ENCODE data around the gene AACS.
A peak's percentile ranks its signal among the peaks of the same experiment; 100 is the strongest.
"Not testable (repeated sequence)": the region's sequence is repeated elsewhere in the genome, so short reads cannot be mapped to it uniquely, and the experiment has no call there.

The AACS gene

GRCh38 chr12:125029761-125030358, 35.4 kb upstream of the AACS start:
- H3K36me3 ChIP-seq (ENCODE audit: control insufficient read depth in 1 of 2, insufficient read depth in 2 of 2, low read length in 2 of 2), result no peaks in the 10 kb centered on the region
- no peaks in the 10 kb centered on the region for H3K9me3 ChIP-seq (ENCODE audit: control insufficient read depth in 1 of 2, low read length in 2 of 2)
- no peaks in the 10 kb centered on the region for H3K4me1 ChIP-seq (ENCODE audit: control insufficient read depth in 1 of 2, insufficient read depth in 2 of 2, low read length in 2 of 2)
- H3K27me3 ChIP-seq (ENCODE audit: low read depth, low read length), result no peaks in the 10 kb centered on the region
- H3K4me3 ChIP-seq (ENCODE audit: low read depth in 1 of 2, low read length in 2 of 2), result no peak overlapping the region
- no peak overlapping the region for H3K27ac ChIP-seq (ENCODE audit: low read length)

- H3K27ac ChIP-seq (ENCODE audit: low read length); H3K27me3 ChIP-seq (ENCODE audit: low read depth, low read length); H3K36me3 ChIP-seq (ENCODE audit: control insufficient read depth in 1 of 2, insufficient read depth in 2 of 2, low read length in 2 of 2); H3K9me3 ChIP-seq (ENCODE audit: control insufficient read depth in 1 of 2, low read length in 2 of 2); H3K4me3 ChIP-seq (ENCODE audit: low read depth in 1 of 2, low read length in 2 of 2); H3K4me1 ChIP-seq (ENCODE audit: control insufficient read depth in 1 of 2, insufficient read depth in 2 of 2, low read length in 2 of 2): not testable (repeated sequence)
Observed at GRCh38 chr12:125031471-125031870, 33.8 kb upstream of the AACS start.

- no peaks in the 10 kb centered on the region for H3K4me1 ChIP-seq (ENCODE audit: control insufficient read depth in 1 of 2, insufficient read depth in 2 of 2, low read length in 2 of 2)
- H3K36me3 ChIP-seq (ENCODE audit: control insufficient read depth in 1 of 2, insufficient read depth in 2 of 2, low read length in 2 of 2), result no peaks in the 10 kb centered on the region
- no peaks in the 10 kb centered on the region for H3K9me3 ChIP-seq (ENCODE audit: control insufficient read depth in 1 of 2, low read length in 2 of 2)
- no peaks in the 10 kb centered on the region for H3K27me3 ChIP-seq (ENCODE audit: low read depth, low read length)
- H3K27ac ChIP-seq (ENCODE audit: low read length), result no peak overlapping the region
- no peak overlapping the region for H3K4me3 ChIP-seq (ENCODE audit: low read depth in 1 of 2, low read length in 2 of 2)
Observed at GRCh38 chr12:125032466-125033152, 32.6 kb upstream of the AACS start.

DNA sequence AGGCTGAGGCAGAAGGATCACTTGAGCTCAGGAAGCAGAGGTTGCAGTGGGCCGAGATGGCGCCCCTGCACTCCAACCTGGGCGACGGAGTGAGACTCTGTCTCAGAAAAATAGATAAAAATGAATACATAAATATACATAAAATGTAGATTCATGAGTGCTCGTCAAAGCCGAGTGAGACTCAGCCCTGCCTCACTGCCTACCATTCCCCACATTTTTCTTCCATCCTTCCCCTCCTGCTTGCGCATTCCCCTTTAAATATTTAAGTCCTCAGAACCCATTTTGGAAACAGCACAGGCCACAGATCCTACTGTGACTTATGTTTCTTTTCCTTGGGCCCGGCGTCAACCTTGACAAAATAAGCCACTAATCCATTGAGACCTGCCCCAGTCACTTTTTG, 31.9 kb upstream of the AACS start:
- Histone ChIP-seq H3K36me3 (ENCODE audit: control insufficient read depth in 1 of 2, insufficient read depth in 2 of 2, low read length in 2 of 2) (no peaks in the 10 kb centered on the region), H3K4me3 (ENCODE audit: low read depth in 1 of 2, low read length in 2 of 2) (no peak overlapping the region), H3K27ac (ENCODE audit: low read length) (no peak overlapping the region), H3K4me1 (ENCODE audit: control insufficient read depth in 1 of 2, insufficient read depth in 2 of 2, low read length in 2 of 2) (no peaks in the 10 kb centered on the region), H3K9me3 (ENCODE audit: control insufficient read depth in 1 of 2, low read length in 2 of 2) (no peaks in the 10 kb centered on the region), H3K27me3 (ENCODE audit: low read depth, low read length) (no peaks in the 10 kb centered on the region)

GRCh38 chr12:125038976-125039625, 26.1 kb upstream of the AACS start:
- H3K27ac ChIP-seq (ENCODE audit: low read length), result no peak overlapping the region
- no peaks in the 10 kb centered on the region for H3K4me1 ChIP-seq (ENCODE audit: control insufficient read depth in 1 of 2, insufficient read depth in 2 of 2, low read length in 2 of 2)
- no peaks in the 10 kb centered on the region for H3K9me3 ChIP-seq (ENCODE audit: control insufficient read depth in 1 of 2, low read length in 2 of 2)
- no peaks in the 10 kb centered on the region for H3K36me3 ChIP-seq (ENCODE audit: control insufficient read depth in 1 of 2, insufficient read depth in 2 of 2, low read length in 2 of 2)
- no peak overlapping the region for H3K4me3 ChIP-seq (ENCODE audit: low read depth in 1 of 2, low read length in 2 of 2)
- no peaks in the 10 kb centered on the region for H3K27me3 ChIP-seq (ENCODE audit: low read depth, low read length)

- Histone ChIP-seq H3K9me3 (ENCODE audit: control insufficient read depth in 1 of 2, low read length in 2 of 2) (no peaks in the 10 kb centered on the region), H3K4me1 (ENCODE audit: control insufficient read depth in 1 of 2, insufficient read depth in 2 of 2, low read length in 2 of 2) (peaks cover 0 to 6% of the 10 kb centered on the region in 2 donors), H3K27me3 (ENCODE audit: low read depth, low read length) (no peaks in the 10 kb centered on the region), H3K27ac (ENCODE audit: low read length) (no peak overlapping the region), H3K36me3 (ENCODE audit: control insufficient read depth in 1 of 2, insufficient read depth in 2 of 2, low read length in 2 of 2) (no peaks in the 10 kb centered on the region), H3K4me3 (ENCODE audit: low read depth in 1 of 2, low read length in 2 of 2) (peak overlapping the region; percentile 83 to 85)
Observed at GRCh38 chr12:125049093-125049458, 16.2 kb upstream of the AACS start.

GRCh38 chr12:125050446-125050845, 14.8 kb upstream of the AACS start:
- Histone ChIP-seq H3K4me3 (ENCODE audit: low read depth in 1 of 2, low read length in 2 of 2) (no peak overlapping the region), H3K27ac (ENCODE audit: low read length) (no peak overlapping the region), H3K4me1 (ENCODE audit: control insufficient read depth in 1 of 2, insufficient read depth in 2 of 2, low read length in 2 of 2) (peaks cover 0 to 6% of the 10 kb centered on the region in 2 donors), H3K9me3 (ENCODE audit: control insufficient read depth in 1 of 2, low read length in 2 of 2) (no peaks in the 10 kb centered on the region), H3K36me3 (ENCODE audit: control insufficient read depth in 1 of 2, insufficient read depth in 2 of 2, low read length in 2 of 2) (no peaks in the 10 kb centered on the region), H3K27me3 (ENCODE audit: low read depth, low read length) (no peaks in the 10 kb centered on the region)

DNA sequence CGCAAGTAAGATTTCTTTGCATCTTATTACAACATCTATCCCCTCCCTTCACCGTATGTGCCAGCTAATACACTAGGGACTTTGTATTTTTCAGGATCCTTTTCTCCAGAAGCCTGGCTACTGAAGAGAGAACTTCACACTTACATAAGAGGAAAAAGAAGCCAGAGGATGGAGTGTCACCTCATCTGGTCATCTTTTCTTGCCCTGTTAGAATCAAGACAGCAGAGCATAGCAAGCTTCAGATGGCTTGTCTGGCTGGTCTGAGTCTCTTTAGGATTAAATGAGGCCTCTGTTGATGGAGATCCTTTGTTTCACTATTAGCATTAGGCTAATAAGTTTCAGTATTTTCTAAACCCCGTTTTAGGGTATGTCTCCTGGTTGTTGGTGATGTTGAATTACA, 14.4 kb upstream of the AACS start:
- Histone ChIP-seq H3K27ac (ENCODE audit: low read length) (no peak overlapping the region), H3K4me3 (ENCODE audit: low read depth in 1 of 2, low read length in 2 of 2) (no peak overlapping the region), H3K27me3 (ENCODE audit: low read depth, low read length) (no peaks in the 10 kb centered on the region)

GRCh38 chr12:125053821-125054220, 11.4 kb upstream of the AACS start:
- Histone ChIP-seq H3K4me3 (ENCODE audit: low read depth in 1 of 2, low read length in 2 of 2) (no peak overlapping the region), H3K36me3 (ENCODE audit: control insufficient read depth in 1 of 2, insufficient read depth in 2 of 2, low read length in 2 of 2) (no peaks in the 10 kb centered on the region), H3K9me3 (ENCODE audit: control insufficient read depth in 1 of 2, low read length in 2 of 2) (no peaks in the 10 kb centered on the region), H3K27ac (ENCODE audit: low read length) (no peak overlapping the region), H3K4me1 (ENCODE audit: control insufficient read depth in 1 of 2, insufficient read depth in 2 of 2, low read length in 2 of 2) (peaks cover 0 to 6% of the 10 kb centered on the region in 2 donors), H3K27me3 (ENCODE audit: low read depth, low read length) (no peaks in the 10 kb centered on the region)

More for the DNA sequence above, 14.4 kb upstream of the AACS start:
- Histone ChIP-seq H3K36me3 (ENCODE audit: control insufficient read depth in 1 of 2, insufficient read depth in 2 of 2, low read length in 2 of 2) (no peaks in the 10 kb centered on the region), H3K4me1 (ENCODE audit: control insufficient read depth in 1 of 2, insufficient read depth in 2 of 2, low read length in 2 of 2) (peaks cover 0 to 6% of the 10 kb centered on the region in 2 donors), H3K9me3 (ENCODE audit: control insufficient read depth in 1 of 2, low read length in 2 of 2) (no peaks in the 10 kb centered on the region)

- Histone ChIP-seq H3K27me3 (ENCODE audit: low read depth, low read length) (no peaks in the 10 kb centered on the region), H3K36me3 (ENCODE audit: control insufficient read depth in 1 of 2, insufficient read depth in 2 of 2, low read length in 2 of 2) (no peaks in the 10 kb centered on the region), H3K9me3 (ENCODE audit: control insufficient read depth in 1 of 2, low read length in 2 of 2) (no peaks in the 10 kb centered on the region), H3K27ac (ENCODE audit: low read length) (no peak overlapping the region), H3K4me1 (ENCODE audit: control insufficient read depth in 1 of 2, insufficient read depth in 2 of 2, low read length in 2 of 2) (no peaks in the 10 kb centered on the region), H3K4me3 (ENCODE audit: low read depth in 1 of 2, low read length in 2 of 2) (no peak overlapping the region)
Observed at GRCh38 chr12:125055591-125055990, 9.6 kb upstream of the AACS start.

- Histone ChIP-seq H3K27me3 (ENCODE audit: low read depth, low read length) (no peaks in the 10 kb centered on the region), H3K9me3 (ENCODE audit: control insufficient read depth in 1 of 2, low read length in 2 of 2) (no peaks in the 10 kb centered on the region), H3K4me3 (ENCODE audit: low read depth in 1 of 2, low read length in 2 of 2) (no peak overlapping the region), H3K4me1 (ENCODE audit: control insufficient read depth in 1 of 2, insufficient read depth in 2 of 2, low read length in 2 of 2) (no peaks in the 10 kb centered on the region), H3K27ac (ENCODE audit: low read length) (no peak overlapping the region), H3K36me3 (ENCODE audit: control insufficient read depth in 1 of 2, insufficient read depth in 2 of 2, low read length in 2 of 2) (no peaks in the 10 kb centered on the region)
Observed at GRCh38 chr12:125056306-125056705, 8.9 kb upstream of the AACS start.
